GM06990 (cell line): Measurements from ENCODE around the gene CPED1.
"Not testable (repeated sequence)": the region's sequence is repeated elsewhere in the genome, so short reads cannot be mapped to it uniquely, and the experiment has no call there.

Source experiments
- DNase-seq: peaks from one replicate; pipeline ENCODE4 v3.0.0-alpha.2; 2011; ENCODE audit not compliant: insufficient read length; ENCODE audit errors: extremely low read depth
- H3K27me3 ChIP-seq: replicated peaks from 2 replicates; pipeline ENCODE4 v1.6.0; 2011; ENCODE audit warnings: low read length; ENCODE audit not compliant: control insufficient read depth, insufficient read depth
- H3K36me3 ChIP-seq: 2 replicates; pipeline ENCODE4 v1.5.1; 2011; ENCODE audit warnings: low read length; ENCODE audit not compliant: control insufficient read depth, insufficient read depth
- H3K4me3 ChIP-seq: replicated peaks from 2 replicates; pipeline ENCODE4 v1.5.1; 2011; ENCODE audit warnings: low read depth, mild to moderate bottlenecking, control low read depth, low read length
- TF ChIP-seq, protein P1 (sequence below): IDR thresholded peaks from 2 replicates; pipeline ENCODE4 v1.5.1; 2011; ENCODE audit warnings: low read length, control low read depth, mild to moderate bottlenecking, inconsistent platforms; ENCODE audit not compliant: insufficient read depth, poor library complexity, severe bottlenecking

CPED1 gene

DNA sequence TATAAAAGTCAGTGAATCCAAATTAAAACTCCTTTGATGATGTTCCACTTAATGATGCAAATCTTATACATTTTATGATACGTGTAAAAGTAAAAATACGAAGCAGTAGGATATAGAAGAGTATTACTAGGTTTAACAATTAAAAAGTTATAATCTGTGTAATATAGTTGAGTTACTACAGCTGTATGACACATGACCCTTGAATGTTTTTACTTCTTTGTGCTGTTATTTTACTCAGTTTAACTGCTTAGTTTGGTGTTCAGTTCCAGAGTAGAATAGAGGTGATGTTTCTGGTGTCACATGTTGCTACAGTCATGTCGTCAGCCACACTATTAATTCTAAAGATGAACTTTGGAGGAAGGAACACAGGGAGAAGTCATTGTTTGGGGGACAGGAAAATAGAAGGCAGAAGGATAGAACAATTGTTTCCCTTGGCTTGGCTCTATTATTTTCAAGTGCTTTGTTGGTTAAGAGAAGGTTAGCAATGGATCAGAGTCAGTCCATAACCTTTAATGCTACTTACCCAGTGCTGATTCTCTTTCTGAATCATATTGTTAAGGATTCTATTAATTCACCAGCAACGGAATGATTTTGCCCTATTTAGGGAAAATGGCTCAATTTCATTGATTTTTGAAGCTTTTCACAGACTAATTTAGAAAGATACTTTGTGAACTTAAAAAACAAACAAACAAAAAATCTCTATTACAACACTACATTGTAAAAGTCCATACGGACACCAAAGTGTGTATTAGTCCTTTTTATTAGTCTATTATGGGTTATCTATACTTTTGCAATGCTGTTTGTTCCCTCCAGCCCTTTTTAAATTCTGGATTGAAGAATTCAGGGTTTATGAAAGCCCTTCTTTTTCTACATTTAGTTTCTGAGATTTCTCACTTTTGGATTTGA lies 73.4 kb downstream of the CPED1 start:
- Histone ChIP-seq H3K4me3 (no peak overlapping the region), H3K36me3 (no peaks in the 10 kb centered on the region), H3K27me3 (no peaks in the 10 kb centered on the region)
- no peak for DNase-seq
- TF ChIP-seq, protein P1, sequence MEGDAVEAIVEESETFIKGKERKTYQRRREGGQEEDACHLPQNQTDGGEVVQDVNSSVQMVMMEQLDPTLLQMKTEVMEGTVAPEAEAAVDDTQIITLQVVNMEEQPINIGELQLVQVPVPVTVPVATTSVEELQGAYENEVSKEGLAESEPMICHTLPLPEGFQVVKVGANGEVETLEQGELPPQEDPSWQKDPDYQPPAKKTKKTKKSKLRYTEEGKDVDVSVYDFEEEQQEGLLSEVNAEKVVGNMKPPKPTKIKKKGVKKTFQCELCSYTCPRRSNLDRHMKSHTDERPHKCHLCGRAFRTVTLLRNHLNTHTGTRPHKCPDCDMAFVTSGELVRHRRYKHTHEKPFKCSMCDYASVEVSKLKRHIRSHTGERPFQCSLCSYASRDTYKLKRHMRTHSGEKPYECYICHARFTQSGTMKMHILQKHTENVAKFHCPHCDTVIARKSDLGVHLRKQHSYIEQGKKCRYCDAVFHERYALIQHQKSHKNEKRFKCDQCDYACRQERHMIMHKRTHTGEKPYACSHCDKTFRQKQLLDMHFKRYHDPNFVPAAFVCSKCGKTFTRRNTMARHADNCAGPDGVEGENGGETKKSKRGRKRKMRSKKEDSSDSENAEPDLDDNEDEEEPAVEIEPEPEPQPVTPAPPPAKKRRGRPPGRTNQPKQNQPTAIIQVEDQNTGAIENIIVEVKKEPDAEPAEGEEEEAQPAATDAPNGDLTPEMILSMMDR = no peak

DNA sequence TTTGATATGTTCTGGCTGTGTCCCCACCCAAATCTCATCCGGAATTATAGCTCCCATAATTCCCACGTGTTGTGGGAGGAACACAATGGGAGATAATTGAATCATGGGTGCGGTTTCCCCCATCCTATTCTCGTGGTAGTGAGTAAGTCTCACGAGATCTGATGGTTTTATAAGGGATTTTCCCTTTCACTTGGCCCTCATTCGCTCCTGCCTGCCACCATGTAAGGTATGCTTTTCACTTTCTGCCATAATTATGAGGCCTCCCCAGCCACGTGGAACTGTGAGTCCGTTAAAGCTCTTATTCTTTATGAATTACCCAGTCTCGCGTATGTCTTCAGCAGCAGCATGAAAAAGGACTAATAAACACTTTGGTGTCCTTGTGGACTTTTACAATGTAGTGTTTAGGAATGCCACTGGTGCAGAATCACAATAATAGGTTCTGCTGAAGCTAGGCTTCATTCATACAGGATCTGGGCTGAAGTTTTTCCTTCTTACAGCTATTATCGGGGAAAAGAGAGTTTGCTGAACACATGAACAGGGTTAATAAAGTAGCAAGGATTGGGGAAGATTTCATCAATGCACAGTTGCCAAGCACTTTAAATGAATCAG lies 74.3 kb downstream of the CPED1 start:
- Histone ChIP-seq H3K36me3 (no peaks in the 10 kb centered on the region), H3K27me3 (no peaks in the 10 kb centered on the region), H3K4me3 (no peak overlapping the region)
- DNase-seq = no peak
- TF ChIP-seq, protein P1 = no peak

- H3K27me3 ChIP-seq, H3K4me3 ChIP-seq, H3K36me3 ChIP-seq, DNase-seq: not testable (repeated sequence)
Measured at GRCh38 chr7:121067717-121068116, 79.2 kb downstream of the CPED1 start.

DNA sequence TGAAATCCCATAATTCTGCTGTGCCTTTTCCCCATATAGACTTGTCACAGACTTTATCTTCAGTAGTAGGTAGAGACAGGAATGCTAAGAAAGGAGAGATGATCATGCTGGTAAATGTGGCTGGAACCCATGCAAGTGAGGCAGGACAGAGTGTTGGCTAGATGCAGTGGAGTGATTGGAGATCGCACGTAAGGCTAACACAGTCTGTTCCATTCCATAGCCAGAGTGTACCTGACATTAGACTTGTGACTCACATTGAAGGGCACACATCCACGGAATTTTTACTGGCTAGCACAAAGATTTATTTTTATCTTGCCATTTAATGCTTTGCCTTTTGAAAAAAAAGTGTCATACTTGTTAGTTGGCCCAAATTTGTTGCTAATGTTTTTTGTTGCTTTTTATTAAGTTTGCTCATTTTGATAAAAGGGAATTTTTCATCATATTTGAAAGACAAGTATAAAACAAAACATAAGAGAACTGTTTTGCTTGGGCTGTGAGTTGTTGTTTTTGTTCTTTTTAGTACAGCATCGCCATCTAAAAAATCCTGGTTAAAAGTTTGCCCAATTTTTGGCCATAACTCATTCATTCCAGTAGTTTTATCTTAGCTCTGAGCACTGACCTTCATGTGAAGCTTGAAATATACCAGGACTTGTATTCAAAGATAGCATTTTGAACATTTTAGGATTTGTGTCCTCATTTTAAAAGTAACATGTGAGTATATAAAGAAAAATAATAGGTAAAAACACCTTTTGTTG lies 81.0 kb downstream of the CPED1 start:
- no peaks in the 10 kb centered on the region for H3K36me3 ChIP-seq
- TF ChIP-seq, protein P1 = no peak
- H3K27me3 ChIP-seq = no peaks in the 10 kb centered on the region
- DNase-seq = no peak
- H3K4me3 ChIP-seq = no peak overlapping the region

- no peak overlapping the region for H3K4me3 ChIP-seq
- no peaks in the 10 kb centered on the region for H3K27me3 ChIP-seq
- TF ChIP-seq, protein P1 = no peak
- H3K36me3 ChIP-seq = no peaks in the 10 kb centered on the region
- DNase-seq = no peak
Measured at GRCh38 chr7:121071132-121071531, 82.6 kb downstream of the CPED1 start.

GRCh38 chr7:121071662-121072061 lies 83.2 kb downstream of the CPED1 start:
- no peak overlapping the region for H3K4me3 ChIP-seq
- DNase-seq = no peak
- TF ChIP-seq, protein P1 = no peak
- H3K27me3 ChIP-seq = no peaks in the 10 kb centered on the region
- H3K36me3 ChIP-seq = no peaks in the 10 kb centered on the region
